WTC11 (cell line): ENCODE results near the gene CYB561A3. TPM values are rescaled to one million over a fixed set of nuclear protein-coding genes. Genes with fewer than 3 reads are reported as not detected.

Experiments used
- ATAC-seq: fragments of 200-7000 bp; cut with Tn5 transposase; 2 replicates; pipeline ENCODE4 v1.10.0; 2021; ENCODE audit warnings: mild to moderate bottlenecking, moderate library complexity
- CTCF ChIA-PET: fragments of 300-600 bp; sonication (Branson Sonifier 250); formaldehyde crosslinking; loops from one replicate; lab custom pipeline; 2021; ENCODE audit warnings: antibody characterized with exemption; lab: Charles Lee
- POLR2A ChIA-PET: fragments of 350-600 bp; sonication (Branson Sonifier 250); formaldehyde crosslinking; loops from one replicate; lab custom pipeline; 2021; ENCODE audit warnings: antibody characterized with exemption; lab: Charles Lee
- DNase-seq: peaks from one replicate; pipeline ENCODE4 v3.0.0; 2021; ENCODE audit warnings: low spot score
- H3K27ac Mint-ChIP-seq: 2 replicates; pipeline ENCODE4 v1.8.0; 2021; ENCODE audit warnings: mixed read lengths
- H3K27me3 Mint-ChIP-seq: 2 replicates; pipeline ENCODE4 v1.8.0; 2021; ENCODE audit warnings: low read depth, mild to moderate bottlenecking, moderate library complexity, mixed read lengths
- H3K36me3 Mint-ChIP-seq: 2 replicates; pipeline ENCODE4 v1.8.0; 2021; ENCODE audit warnings: mixed read lengths
- H3K4me1 Mint-ChIP-seq: 2 replicates; pipeline ENCODE4 v1.8.0; 2022; ENCODE audit warnings: mixed read lengths
- H3K4me3 Mint-ChIP-seq: 2 replicates; pipeline ENCODE4 v1.8.0; 2021; ENCODE audit warnings: mild to moderate bottlenecking, moderate library complexity, mixed read lengths
- H3K9me3 Mint-ChIP-seq: 2 replicates; pipeline ENCODE4 v1.8.0; 2021; ENCODE audit warnings: mixed read lengths
- E2F5 ChIP-seq: sonication (generic); formaldehyde crosslinking; IDR thresholded peaks from 2 replicates; pipeline ENCODE4 v1.8.1; 2022; ENCODE audit warnings: mild to moderate bottlenecking, moderate library complexity, missing genetic modification reagents
- ELF4 ChIP-seq: sonication (generic); formaldehyde crosslinking; IDR thresholded peaks from 2 replicates; pipeline ENCODE4 v1.8.1; 2022; ENCODE audit warnings: low read depth, mild to moderate bottlenecking, moderate library complexity, missing genetic modification reagents
- FOXJ3 ChIP-seq: sonication (generic); formaldehyde crosslinking; IDR thresholded peaks from 2 replicates; pipeline ENCODE4 v1.9.0; 2021; ENCODE audit warnings: missing genetic modification reagents, mild to moderate bottlenecking, borderline replicate concordance
- FOXP1 ChIP-seq: sonication (generic); formaldehyde crosslinking; IDR thresholded peaks from 2 replicates; pipeline ENCODE4 v1.8.0; 2022; ENCODE audit warnings: missing genetic modification reagents, mild to moderate bottlenecking, moderate library complexity, borderline replicate concordance
- HMGXB4 ChIP-seq: sonication (generic); formaldehyde crosslinking; IDR thresholded peaks from 2 replicates; pipeline ENCODE4 v1.8.1; 2023; ENCODE audit warnings: mild to moderate bottlenecking, moderate library complexity, missing genetic modification reagents
- IRF1 ChIP-seq: sonication (generic); formaldehyde crosslinking; IDR thresholded peaks from 2 replicates; pipeline ENCODE4 v1.8.0; 2023; ENCODE audit warnings: missing genetic modification reagents
- MLX ChIP-seq: sonication (generic); formaldehyde crosslinking; IDR thresholded peaks from 2 replicates; pipeline ENCODE4 v1.8.1; 2023; ENCODE audit warnings: mild to moderate bottlenecking, missing genetic modification reagents, moderate library complexity
- MXD4 ChIP-seq: fragments of 250-450 bp; sonication (Bioruptor Pico); IDR thresholded peaks from 2 replicates; pipeline ENCODE4 v1.8.0; 2021; ENCODE audit warnings: mild to moderate bottlenecking, moderate library complexity, borderline replicate concordance
- PREB ChIP-seq: sonication (generic); formaldehyde crosslinking; IDR thresholded peaks from 2 replicates; pipeline ENCODE4 v1.8.1; 2022; ENCODE audit warnings: mild to moderate bottlenecking, missing genetic modification reagents, moderate library complexity, borderline replicate concordance
- SMAD3 ChIP-seq: sonication (generic); formaldehyde crosslinking; IDR thresholded peaks from 2 replicates; pipeline ENCODE4 v1.8.0; 2022; ENCODE audit warnings: missing genetic modification reagents, mild to moderate bottlenecking, borderline replicate concordance
- SMAD4 ChIP-seq: sonication (generic); formaldehyde crosslinking; IDR thresholded peaks from 2 replicates; pipeline ENCODE4 v1.8.0; 2022; ENCODE audit warnings: mild to moderate bottlenecking, missing genetic modification reagents
- USF2 ChIP-seq: sonication (generic); formaldehyde crosslinking; IDR thresholded peaks from 2 replicates; pipeline ENCODE4 v1.8.1; 2023; ENCODE audit warnings: mild to moderate bottlenecking, missing genetic modification reagents, moderate library complexity
- ZNF263 ChIP-seq: sonication (generic); formaldehyde crosslinking; IDR thresholded peaks from 2 replicates; pipeline ENCODE4 v1.8.1; 2022; ENCODE audit warnings: low read depth, mild to moderate bottlenecking, moderate library complexity, missing genetic modification reagents
- ZNF396 ChIP-seq: fragments of 250-450 bp; sonication (Bioruptor Pico); IDR thresholded peaks from 2 replicates; pipeline ENCODE4 v1.8.0; 2021; ENCODE audit warnings: mild to moderate bottlenecking, moderate library complexity, borderline replicate concordance
- ZNF416 ChIP-seq: fragments of 250-450 bp; sonication (Bioruptor Pico); IDR thresholded peaks from 2 replicates; pipeline ENCODE4 v1.9.0; 2021; ENCODE audit warnings: mild to moderate bottlenecking, inconsistent platforms
- ZNF425 ChIP-seq: fragments of 250-450 bp; sonication (Bioruptor Pico); conservative IDR thresholded peaks from 2 replicates; pipeline ENCODE4 v1.9.0; 2021; ENCODE audit warnings: mild to moderate bottlenecking
- ZNF532 ChIP-seq: fragments of 250-450 bp; sonication (Bioruptor Pico); IDR thresholded peaks from 2 replicates; pipeline ENCODE4 v1.9.0; 2021; ENCODE audit warnings: mild to moderate bottlenecking, borderline replicate concordance
- total RNA-seq: library from RNA; stranded (reverse); gene quantifications from 3 replicates; pipeline ENCODE4 v1.2.3, GENCODE V29; 2021

CYB561A3 gene
- total RNA-seq, 1 experiment from 2014 or later, result 38.8 TPM

- no peak for TF ChIP-seq ZNF425 (CRISPR knock-in tag)
- no peak for TF ChIP-seq HMGXB4
- TF ChIP-seq USF2 (CRISPR knock-in tag), result no peak
- TF ChIP-seq, all 79 proteins: peak for 0
These were observed 45.5 kb upstream of the CYB561A3 start (continued) for GRCh38 chr11:61406991-61407728.

GRCh38 chr11:61406067-61406466 is 44.4 kb upstream of the CYB561A3 start:
- ChIA-PET CTCF (no interaction called here), POLR2A (no interaction called here)
- Mint-ChIP-seq H3K27me3 (no peaks in the 10 kb centered on the region), H3K36me3 (peaks cover 71% of the 10 kb centered on the region), H3K4me1 (no peaks in the 10 kb centered on the region), H3K27ac (no peak overlapping the region), H3K9me3 (no peaks in the 10 kb centered on the region), H3K4me3 (no peak overlapping the region)
- no peak for DNase-seq
- TF ChIP-seq ZNF263 (CRISPR knock-in tag), result no peak
- no peak for TF ChIP-seq SMAD4 (CRISPR knock-in tag)
- no peak for TF ChIP-seq ZNF532
- TF ChIP-seq E2F5 (CRISPR knock-in tag), result no peak
- TF ChIP-seq MLX (CRISPR knock-in tag), result no peak
- no peak for TF ChIP-seq SMAD3 (CRISPR knock-in tag)
- TF ChIP-seq FOXJ3, result no peak
- no peak for TF ChIP-seq ZNF416 (CRISPR knock-in tag)
- no peak for ATAC-seq

GRCh38 chr11:61404641-61405040 is 43.0 kb upstream of the CYB561A3 start:
- ChIA-PET CTCF (no interaction called here), POLR2A (no interaction called here)
- peaks cover 59% of the 10 kb centered on the region for H3K36me3 Mint-ChIP-seq
- H3K27me3 Mint-ChIP-seq, result no peaks in the 10 kb centered on the region
- H3K4me3 Mint-ChIP-seq, result no peak overlapping the region
- H3K9me3 Mint-ChIP-seq, result no peaks in the 10 kb centered on the region
- ATAC-seq, result no peak
- H3K27ac Mint-ChIP-seq, result no peak overlapping the region
- DNase-seq, result no peak
- H3K4me1 Mint-ChIP-seq, result no peaks in the 10 kb centered on the region
- TF ChIP-seq IRF1 (CRISPR knock-in tag), result no peak
- TF ChIP-seq PREB (CRISPR knock-in tag), result no peak
- TF ChIP-seq E2F5 (CRISPR knock-in tag), result no peak
- no peak for TF ChIP-seq ZNF396 (CRISPR knock-in tag)
- no peak for TF ChIP-seq FOXP1 (CRISPR knock-in tag)
- TF ChIP-seq MXD4 (CRISPR knock-in tag), result no peak
- TF ChIP-seq ELF4 (CRISPR knock-in tag), result no peak
